ENCODE data around the gene CASP3.

Gene CASP3

GRCh38 chr4:184675018-184675417, 25.8 kb upstream of the CASP3 start:
- no peak for DNase-seq
- Histone ChIP-seq H3K9me3 (ENCODE audit: insufficient read depth, low read length, severe bottlenecking) (no peaks in the 10 kb centered on the region), H4K20me1 (ENCODE audit: insufficient read depth, low read length) (no peaks in the 10 kb centered on the region), H3K9ac (ENCODE audit: low read depth, low read length) (no peak overlapping the region), H3K27ac (ENCODE audit: low read length) (no peak overlapping the region), H2AFZ (ENCODE audit: low read depth, low read length) (no peak overlapping the region), H3K79me2 (ENCODE audit: insufficient read depth, low read length) (no peaks in the 10 kb centered on the region), H3K27me3 (ENCODE audit: insufficient read depth, low read length, poor library complexity) (no peaks in the 10 kb centered on the region), H3K4me3 (ENCODE audit: low read depth in 1 of 2, low read length in 2 of 2) (no peak overlapping the region), H3K36me3 (ENCODE audit: insufficient read depth, low read length) (peaks cover 39% of the 10 kb centered on the region), H3K4me2 (ENCODE audit: insufficient read depth, low read length) (no peak overlapping the region), H3K4me1 (ENCODE audit: insufficient read depth, low read length) (no peaks in the 10 kb centered on the region)
- TF ChIP-seq CTCF (IDR thresholded peaks at IDR 0.05; ENCODE audit: borderline replicate concordance, extremely low read depth, low read length, poor library complexity, severe bottlenecking) (no peak), EZH2 (IDR thresholded peaks at IDR 0.05; ENCODE audit: borderline replicate concordance, low read depth, low read length, severe bottlenecking) (no peak)
- ATAC-seq (ENCODE audit: insufficient read depth, low read depth), result no peak

- no peak overlapping the region for H3K27ac ChIP-seq (ENCODE audit: low read length)
- no peak overlapping the region for H3K9ac ChIP-seq (ENCODE audit: low read depth, low read length)
- H3K4me3 ChIP-seq (ENCODE audit: low read depth in 1 of 2, low read length in 2 of 2), result no peak overlapping the region
- H3K27me3 ChIP-seq (ENCODE audit: insufficient read depth, low read length, poor library complexity), result no peaks in the 10 kb centered on the region
- no peaks in the 10 kb centered on the region for H3K4me1 ChIP-seq (ENCODE audit: insufficient read depth, low read length)
- ATAC-seq (ENCODE audit: insufficient read depth, low read depth) (no peak), DNase-seq (no peak)
- H3K36me3 ChIP-seq (ENCODE audit: insufficient read depth, low read length), result peaks cover 44% of the 10 kb centered on the region
- H3K9me3 ChIP-seq (ENCODE audit: insufficient read depth, low read length, severe bottlenecking), result no peaks in the 10 kb centered on the region
- no peak overlapping the region for H3K4me2 ChIP-seq (ENCODE audit: insufficient read depth, low read length)
- no peak overlapping the region for H2AFZ ChIP-seq (ENCODE audit: low read depth, low read length)
- TF ChIP-seq EZH2 (IDR thresholded peaks at IDR 0.05; ENCODE audit: borderline replicate concordance, low read depth, low read length, severe bottlenecking) (no peak), CTCF (IDR thresholded peaks at IDR 0.05; ENCODE audit: borderline replicate concordance, extremely low read depth, low read length, poor library complexity, severe bottlenecking) (no peak)
- H3K79me2 ChIP-seq (ENCODE audit: insufficient read depth, low read length), result no peaks in the 10 kb centered on the region
- no peaks in the 10 kb centered on the region for H4K20me1 ChIP-seq (ENCODE audit: insufficient read depth, low read length)
Observed at GRCh38 chr4:184674011-184674410, 24.8 kb upstream of the CASP3 start.

GRCh38 chr4:184672741-184673140, 23.5 kb upstream of the CASP3 start:
- Histone ChIP-seq H3K4me1 (ENCODE audit: insufficient read depth, low read length) (peaks cover 7% of the 10 kb centered on the region; the same call in 1 of the 2 replicates), H3K4me2 (ENCODE audit: insufficient read depth, low read length) (no peak overlapping the region), H3K9ac (ENCODE audit: low read depth, low read length) (no peak overlapping the region), H3K4me3 (ENCODE audit: low read depth in 1 of 2, low read length in 2 of 2) (no peak overlapping the region), H2AFZ (ENCODE audit: low read depth, low read length) (no peak overlapping the region), H3K27me3 (ENCODE audit: insufficient read depth, low read length, poor library complexity) (no peaks in the 10 kb centered on the region), H3K36me3 (ENCODE audit: insufficient read depth, low read length) (peaks cover 56% of the 10 kb centered on the region), H4K20me1 (ENCODE audit: insufficient read depth, low read length) (no peaks in the 10 kb centered on the region), H3K9me3 (ENCODE audit: insufficient read depth, low read length, severe bottlenecking) (no peaks in the 10 kb centered on the region), H3K79me2 (ENCODE audit: insufficient read depth, low read length) (no peaks in the 10 kb centered on the region), H3K27ac (ENCODE audit: low read length) (no peak overlapping the region)
- TF ChIP-seq EZH2 (IDR thresholded peaks at IDR 0.05; ENCODE audit: borderline replicate concordance, low read depth, low read length, severe bottlenecking) (no peak), CTCF (IDR thresholded peaks at IDR 0.05; ENCODE audit: borderline replicate concordance, extremely low read depth, low read length, poor library complexity, severe bottlenecking) (no peak)
- ATAC-seq (ENCODE audit: insufficient read depth, low read depth) (no peak), DNase-seq (no peak)

- Histone ChIP-seq H3K9ac (ENCODE audit: low read depth, low read length) (no peak overlapping the region), H3K4me1 (ENCODE audit: insufficient read depth, low read length) (peaks cover 7% of the 10 kb centered on the region; the same call in 1 of the 2 replicates), H3K4me2 (ENCODE audit: insufficient read depth, low read length) (no peak overlapping the region), H3K4me3 (ENCODE audit: low read depth in 1 of 2, low read length in 2 of 2) (no peak overlapping the region), H3K9me3 (ENCODE audit: insufficient read depth, low read length, severe bottlenecking) (no peaks in the 10 kb centered on the region), H2AFZ (ENCODE audit: low read depth, low read length) (no peak overlapping the region), H4K20me1 (ENCODE audit: insufficient read depth, low read length) (no peaks in the 10 kb centered on the region), H3K27me3 (ENCODE audit: insufficient read depth, low read length, poor library complexity) (no peaks in the 10 kb centered on the region), H3K79me2 (ENCODE audit: insufficient read depth, low read length) (no peaks in the 10 kb centered on the region), H3K36me3 (ENCODE audit: insufficient read depth, low read length) (peaks cover 70% of the 10 kb centered on the region), H3K27ac (ENCODE audit: low read length) (no peak overlapping the region)
- no peak for ATAC-seq (ENCODE audit: insufficient read depth, low read depth)
- no peak for DNase-seq
- TF ChIP-seq EZH2 (IDR thresholded peaks at IDR 0.05; ENCODE audit: borderline replicate concordance, low read depth, low read length, severe bottlenecking) (no peak), CTCF (IDR thresholded peaks at IDR 0.05; ENCODE audit: borderline replicate concordance, extremely low read depth, low read length, poor library complexity, severe bottlenecking) (no peak)
Observed at GRCh38 chr4:184671101-184671500, 21.9 kb upstream of the CASP3 start.
